Hepatocyte (in vitro differentiated cells): Measurements from ENCODE around the gene TMF1. TPM values are rescaled to one million over a fixed set of nuclear protein-coding genes. Genes with fewer than 3 reads are reported as not detected.

Experiments used
- DNase-seq: peaks from one replicate; pipeline ENCODE4 v3.0.0-alpha.2; 2016; ENCODE audit warnings: low spot score
- H2AFZ ChIP-seq: fragments of 200-600 bp; sonication (generic); 2 replicates; pipeline ENCODE4 v1.6.0; 2016; ENCODE audit warnings: antibody characterized with exemption, mild to moderate bottlenecking
- H3K27ac ChIP-seq: fragments of 200-600 bp; sonication (generic); 2 replicates; pipeline ENCODE4 v1.5.1; 2016; ENCODE audit warnings: mild to moderate bottlenecking
- H3K27me3 ChIP-seq: fragments of 200-600 bp; sonication (generic); 2 replicates; pipeline ENCODE4 v1.6.1; 2016
- H3K36me3 ChIP-seq: fragments of 200-600 bp; sonication (generic); replicated peaks from 2 replicates; pipeline ENCODE4 v1.5.1; 2016; ENCODE audit warnings: low read depth; ENCODE audit not compliant: insufficient read depth
- H3K4me1 ChIP-seq: fragments of 200-600 bp; sonication (generic); 2 replicates; pipeline ENCODE4 v1.5.1; 2016; ENCODE audit warnings: mild to moderate bottlenecking, moderate library complexity; ENCODE audit not compliant: insufficient read depth
- H3K4me2 ChIP-seq: fragments of 200-600 bp; sonication (generic); 2 replicates; pipeline ENCODE4 v1.6.0; 2016
- H3K4me3 ChIP-seq: fragments of 200-600 bp; sonication (generic); 2 replicates; pipeline ENCODE4 v1.5.1; 2016; ENCODE audit warnings: mild to moderate bottlenecking
- H3K79me2 ChIP-seq: fragments of 200-600 bp; sonication (generic); 2 replicates; pipeline ENCODE4 v1.6.0; 2017; ENCODE audit warnings: mild to moderate bottlenecking
- H3K9me2 ChIP-seq: fragments of 200-600 bp; sonication (generic); replicated peaks from 2 replicates; pipeline ENCODE4 v1.6.0; 2017; ENCODE audit warnings: mild to moderate bottlenecking; ENCODE audit not compliant: insufficient read depth
- H3K9me3 ChIP-seq: fragments of 200-600 bp; sonication (generic); 2 replicates; pipeline ENCODE4 v1.5.1; 2016; ENCODE audit warnings: low read depth, mild to moderate bottlenecking
- H4K20me1 ChIP-seq: fragments of 200-600 bp; sonication (generic); 2 replicates; pipeline ENCODE4 v1.6.0; 2016; ENCODE audit warnings: mild to moderate bottlenecking; ENCODE audit not compliant: insufficient read depth, poor library complexity, severe bottlenecking
- CTCF ChIP-seq: fragments of 200-600 bp; sonication (generic); IDR thresholded peaks from 2 replicates; pipeline ENCODE4 v1.5.1; 2016; ENCODE audit warnings: antibody characterized with exemption, mild to moderate bottlenecking; ENCODE audit not compliant: poor library complexity
- EZH2 ChIP-seq: fragments of 200-600 bp; sonication (generic); IDR thresholded peaks from 2 replicates; pipeline ENCODE4 v1.6.1; 2016; ENCODE audit warnings: antibody characterized with exemption, mild to moderate bottlenecking, borderline replicate concordance
- EZH2phosphoT487 ChIP-seq: fragments of 200-600 bp; sonication (generic); IDR thresholded peaks from one replicate; pipeline ENCODE4 v1.6.1; 2018; ENCODE audit warnings: antibody characterized with exemption, mild to moderate bottlenecking, low read depth, moderate library complexity; ENCODE audit not compliant: unreplicated experiment, severe bottlenecking
- WGBS: methylation state at CpG from one replicate; pipeline ENCODE4 v1.1.6; 2016; ENCODE audit warnings: low lambda C conversion rate; ENCODE audit errors: missing lambda C conversion rate; 5-methylcytosine and 5-hydroxymethylcytosine counted together
- polyA plus RNA-seq: library from polyadenylated mRNA; unstranded; fragments of >200 nt; fragmentation: Nextera tagmentation; extraction: Ambion mirVana; gene quantifications from 2 replicates; pipeline ENCODE4 v1.2.1, GENCODE V29; 2016
- total RNA-seq: library from RNA; depleted of rRNA; stranded (reverse); fragments of >200 nt; gene quantifications from 2 replicates; pipeline ENCODE4 v1.2.3, GENCODE V29; 2014

TMF1 gene
- total and polyA plus RNA-seq, 2 experiments from 2014 or later, result 23.8 to 39.6 TPM

- H3K27ac ChIP-seq, result peak overlapping the region; percentile 98
- 59% methylated on average over 22 of the region's 22 CpGs for WGBS
- H3K27me3 ChIP-seq, result no peaks in the 10 kb centered on the region
- H3K4me3 ChIP-seq, result peak overlapping the region; percentile 74
- peaks cover 14% of the 10 kb centered on the region for H3K4me1 ChIP-seq
- no peaks in the 10 kb centered on the region for H3K36me3 ChIP-seq
- peak overlapping the region; percentile 79 for H3K4me2 ChIP-seq
- TF ChIP-seq EZH2phosphoT487 (no peak), CTCF (no peak), EZH2 (no peak)
- H3K9me2 ChIP-seq, result no peaks in the 10 kb centered on the region
- peak; percentile 20 for DNase-seq
- H3K9me3 ChIP-seq, result no peaks in the 10 kb centered on the region
- H4K20me1 ChIP-seq, result no peaks in the 10 kb centered on the region
- H2AFZ ChIP-seq, result peak overlapping the region; percentile 94
- no peaks in the 10 kb centered on the region for H3K79me2 ChIP-seq
Measured at GRCh38 chr3:69012100-69012799, 39.9 kb downstream of the TMF1 start.

GRCh38 chr3:69011096-69011730, 40.9 kb downstream of the TMF1 start:
- no peak overlapping the region for H3K27ac ChIP-seq
- no peaks in the 10 kb centered on the region for H4K20me1 ChIP-seq
- H3K79me2 ChIP-seq, result no peaks in the 10 kb centered on the region
- no peak for DNase-seq
- no peak overlapping the region for H2AFZ ChIP-seq
- H3K9me3 ChIP-seq, result no peaks in the 10 kb centered on the region
- H3K36me3 ChIP-seq, result no peaks in the 10 kb centered on the region
- TF ChIP-seq EZH2phosphoT487 (no peak), EZH2 (no peak), CTCF (no peak)
- no peak overlapping the region for H3K4me2 ChIP-seq
- no peaks in the 10 kb centered on the region for H3K27me3 ChIP-seq
- H3K9me2 ChIP-seq, result no peaks in the 10 kb centered on the region
- WGBS, result 95% methylated on average over 8 of the region's 8 CpGs
- peaks cover 14% of the 10 kb centered on the region for H3K4me1 ChIP-seq
- H3K4me3 ChIP-seq, result no peak overlapping the region

DNA sequence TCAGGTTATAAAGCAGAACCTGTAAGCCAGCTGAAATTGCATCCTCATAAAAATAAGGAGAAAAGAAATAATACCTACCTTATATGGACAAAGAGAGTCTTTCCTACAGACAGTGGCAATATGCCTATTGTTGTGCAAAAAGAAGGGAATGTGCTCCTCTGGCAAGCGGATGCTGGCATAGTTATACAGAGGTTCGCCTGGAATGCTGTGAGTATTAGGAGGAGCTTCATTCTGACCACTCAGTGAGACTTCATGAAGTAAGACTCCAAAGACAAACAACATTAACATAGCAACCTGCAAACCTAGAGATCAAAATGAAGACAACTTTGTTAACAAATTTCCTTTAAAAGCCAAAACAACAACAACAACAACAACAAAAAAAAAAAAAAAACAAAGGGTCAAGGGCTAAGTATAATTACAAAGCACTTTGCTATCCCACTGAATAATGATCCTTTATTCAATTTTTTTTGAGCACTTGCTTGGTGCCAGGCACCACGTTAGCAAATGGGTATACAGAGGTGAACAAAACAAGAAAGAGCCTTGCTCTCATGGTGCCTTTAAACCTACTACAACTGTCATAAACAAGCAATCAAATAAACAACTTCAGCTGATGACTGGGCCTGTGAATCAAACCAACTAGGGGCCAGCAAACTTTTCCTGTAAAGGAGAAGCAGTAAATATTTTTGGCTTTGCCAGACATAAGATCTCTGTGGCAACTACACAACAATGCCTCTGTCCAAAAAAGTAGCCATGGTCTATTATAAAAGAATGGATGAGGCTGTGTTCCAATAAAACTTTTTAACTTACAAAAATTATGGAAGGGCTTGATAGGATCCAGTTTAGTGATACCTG, 42.3 kb downstream of the TMF1 start:
- WGBS, result 65% methylated on average over 3 of the region's 3 CpGs
- Histone ChIP-seq H4K20me1 (no peaks in the 10 kb centered on the region), H3K79me2 (no peaks in the 10 kb centered on the region), H2AFZ (no peak overlapping the region), H3K9me2 (no peaks in the 10 kb centered on the region), H3K4me1 (peaks cover 14% of the 10 kb centered on the region), H3K4me3 (no peak overlapping the region), H3K9me3 (no peaks in the 10 kb centered on the region), H3K27me3 (no peaks in the 10 kb centered on the region), H3K27ac (peak overlapping the region; percentile 21), H3K36me3 (no peaks in the 10 kb centered on the region), H3K4me2 (no peak overlapping the region)
- TF ChIP-seq CTCF (no peak), EZH2phosphoT487 (no peak), EZH2 (no peak)
- DNase-seq, result peak; percentile 27
